Pons (tissue), 1 donor: ENCODE measurements around the gene MYH6.
"Not testable (repeated sequence)": the region's sequence is repeated elsewhere in the genome, so short reads cannot be mapped to it uniquely, and the experiment has no call there.

Experiments
- DNase-seq: peaks from one replicate; pipeline ENCODE4 v3.0.0-alpha.2; 2016; ENCODE audit warnings: low spot score

The MYH6 gene

GRCh38 chr14:23435543-23436326 lies 27.7 kb upstream of the MYH6 start, which contains the start of gene MYH7:
Gene MYH7 (minus strand): TSS chr14:23435660. CDS start chr14:23433732, 1,928 bp downstream.
- DNase-seq = no peak

DNA sequence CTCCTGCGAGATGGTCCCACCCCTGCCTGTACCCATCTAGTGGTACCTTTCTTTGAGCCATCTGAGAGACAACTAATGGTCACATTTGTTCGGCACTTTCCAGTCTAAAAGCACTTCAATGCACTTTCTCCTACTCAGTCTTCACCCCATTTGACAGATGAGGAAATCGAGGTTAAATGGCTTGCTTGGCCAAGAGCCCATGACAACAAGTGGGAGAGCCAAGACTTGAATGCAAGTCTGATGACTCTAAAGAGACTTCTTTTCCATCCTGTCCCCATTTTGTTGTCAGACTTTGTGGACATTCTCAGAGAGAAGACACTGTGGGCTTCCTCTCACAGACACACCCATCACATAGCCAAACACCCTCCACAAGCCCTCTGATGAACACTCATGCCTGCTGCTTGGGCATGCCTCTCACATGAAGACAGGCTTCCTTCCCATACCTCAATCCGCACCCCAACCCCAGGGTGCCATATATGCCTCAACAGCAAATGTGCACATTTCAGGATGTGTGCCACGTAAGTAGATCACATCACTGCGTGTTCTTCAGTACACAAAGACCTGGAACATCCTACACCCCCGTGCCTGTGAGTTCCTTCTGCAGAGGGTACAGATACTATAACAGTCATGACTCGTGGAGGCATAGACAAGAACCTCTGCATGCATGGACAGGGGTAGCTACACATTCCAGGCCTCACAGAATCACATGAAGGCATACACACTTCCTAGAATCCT lies 26.6 kb upstream of the MYH6 start:
- no peak for DNase-seq

- no peak for DNase-seq
Measured at GRCh38 chr14:23433457-23433856, 25.4 kb upstream of the MYH6 start.

- no peak for DNase-seq
Measured at GRCh38 chr14:23432946-23433345, 24.9 kb upstream of the MYH6 start.

DNA sequence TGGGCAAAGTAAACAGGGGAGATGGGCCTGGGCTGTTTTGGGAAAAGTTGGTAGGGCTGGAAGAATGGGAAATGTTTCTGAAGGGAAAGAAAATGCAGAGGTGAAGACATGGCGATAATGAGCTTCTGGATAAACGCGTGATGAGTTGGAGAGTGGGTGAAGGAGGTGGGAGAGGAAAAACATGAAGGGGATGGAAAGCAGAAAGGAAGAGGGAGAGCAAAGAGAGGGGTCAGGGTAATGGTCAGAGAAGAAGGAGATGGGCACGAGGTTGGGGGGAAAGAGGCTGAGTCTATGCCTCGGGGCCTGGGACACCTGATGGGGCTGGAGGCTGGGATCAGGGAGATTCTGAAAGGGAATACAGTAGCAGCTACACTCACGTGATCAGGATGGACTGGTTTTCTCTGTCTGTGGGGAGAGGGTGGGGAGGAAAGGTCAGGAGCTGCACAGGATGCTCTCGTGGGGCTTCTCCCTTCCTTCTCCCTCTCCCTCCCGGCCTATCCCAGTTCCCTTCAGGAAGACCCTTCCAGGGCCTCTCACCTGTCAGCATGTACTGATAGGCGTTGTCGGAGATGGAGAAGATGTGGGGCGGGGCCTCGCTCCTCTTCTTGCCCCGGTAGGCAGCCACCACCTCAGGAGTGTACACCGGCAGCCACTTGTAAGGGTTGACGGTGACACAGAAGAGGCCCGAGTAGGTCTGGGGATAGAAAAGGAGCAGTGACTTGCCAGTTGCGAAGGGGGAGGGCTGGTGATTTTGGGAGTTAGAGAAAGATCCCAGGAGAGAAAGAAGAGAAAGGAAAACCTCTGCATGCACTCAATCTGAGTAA lies 24.2 kb upstream of the MYH6 start:
- DNase-seq = no peak

DNA sequence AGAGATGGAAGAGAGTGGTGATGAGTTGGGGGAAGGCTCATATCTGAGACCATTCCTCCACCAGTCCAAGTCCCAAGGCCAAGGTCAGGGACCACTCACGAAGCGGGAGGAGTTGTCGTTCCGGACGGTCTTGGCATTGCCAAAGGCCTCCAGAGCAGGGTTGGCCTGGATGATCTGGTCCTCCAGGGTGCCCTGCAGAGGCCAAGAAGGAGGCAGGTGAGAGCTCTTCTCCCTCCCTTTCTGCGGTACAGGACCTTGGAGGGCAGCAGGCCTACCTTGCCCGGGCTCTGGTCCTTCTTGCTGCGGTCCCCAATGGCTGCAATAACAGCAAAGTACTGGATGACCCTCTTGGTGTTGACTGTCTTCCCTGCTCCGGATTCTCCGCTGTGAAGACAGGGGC lies 23.4 kb upstream of the MYH6 start:
- DNase-seq = no peak

GRCh38 chr14:23430723-23431085 lies 22.6 kb upstream of the MYH6 start:
- peak; percentile 29 for DNase-seq

DNA sequence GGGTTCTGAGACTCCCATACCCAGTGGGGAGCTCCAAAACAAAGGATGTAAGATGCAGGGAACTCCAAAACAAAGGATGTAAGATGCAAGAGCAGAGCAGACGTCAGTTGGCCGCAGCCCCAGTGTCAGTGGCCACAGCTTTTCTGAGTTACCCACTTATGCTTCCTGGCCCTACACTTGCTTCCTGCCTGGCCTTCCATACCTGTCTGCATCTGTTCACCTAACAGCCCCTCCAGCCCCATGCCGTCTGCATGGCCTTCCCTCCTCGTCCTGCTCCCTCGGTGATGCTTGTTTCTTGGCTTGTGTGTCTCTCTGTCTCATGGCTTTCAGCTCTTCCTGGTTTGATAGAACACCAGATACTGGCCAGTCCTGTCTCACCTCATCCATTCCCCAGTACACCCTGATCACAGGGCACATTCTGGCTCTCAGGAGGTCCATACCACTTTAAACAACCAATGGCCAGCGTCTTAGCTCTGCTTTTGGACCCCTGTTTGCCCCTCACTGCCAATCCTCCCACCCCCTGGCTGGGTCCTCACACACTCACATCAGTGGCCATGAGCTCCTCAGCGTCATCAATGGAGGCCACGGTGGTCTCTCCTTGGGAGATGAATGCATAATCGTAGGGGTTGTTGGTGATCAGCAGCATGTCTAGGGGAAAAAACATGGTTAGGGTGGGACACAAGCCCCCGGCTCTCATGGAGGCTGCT lies 22.1 kb upstream of the MYH6 start:
- no peak for DNase-seq

GRCh38 chr14:23428686-23429495 lies 20.8 kb upstream of the MYH6 start:
- DNase-seq = no peak

DNA sequence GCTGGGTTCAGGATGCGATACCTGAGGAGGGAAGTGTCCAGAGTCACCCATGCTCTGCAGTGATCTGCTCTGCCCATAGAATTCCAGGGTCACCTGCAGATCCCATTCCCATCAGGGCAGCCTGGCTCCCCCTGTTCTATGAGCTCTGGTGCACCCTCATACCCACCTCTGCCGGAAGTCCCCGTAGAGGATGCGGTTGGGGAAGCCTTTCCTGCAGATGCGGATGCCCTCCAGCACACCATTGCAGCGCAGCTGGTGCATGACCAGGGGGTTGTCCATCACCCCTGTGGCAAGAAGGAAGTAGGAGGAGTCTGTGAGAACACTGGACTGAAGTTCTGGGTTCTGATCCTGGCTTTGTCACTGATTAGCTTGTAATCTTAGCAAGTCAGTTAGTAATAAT lies 17.7 kb upstream of the MYH6 start:
- DNase-seq = not testable (repeated sequence)

- no peak for DNase-seq
Measured at GRCh38 chr14:23425169-23425568, 17.1 kb upstream of the MYH6 start.

- DNase-seq = no peak
Measured at GRCh38 chr14:23423657-23424056, 15.6 kb upstream of the MYH6 start.

DNA sequence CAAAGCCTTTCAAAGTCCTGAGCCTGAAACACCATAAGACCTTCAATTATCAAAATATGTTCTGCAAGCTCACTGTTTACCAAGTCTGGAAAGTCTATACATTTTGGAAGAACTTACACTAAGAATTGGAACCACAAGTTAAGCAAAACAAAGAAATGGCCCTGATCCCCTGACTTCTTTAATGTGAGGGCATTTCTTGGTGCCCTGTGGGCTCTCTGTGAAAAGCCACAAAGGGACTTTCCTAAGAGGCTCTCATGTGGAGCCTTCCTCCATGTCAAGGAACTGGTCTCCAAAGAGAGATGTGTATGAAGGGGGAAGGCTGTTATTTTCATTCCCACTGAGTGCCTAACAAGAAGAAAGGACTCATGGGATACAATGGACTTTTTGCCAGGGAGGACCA lies 13.5 kb upstream of the MYH6 start:
- no peak for DNase-seq

- not testable (repeated sequence) for DNase-seq
Measured at GRCh38 chr14:23419646-23420045, 11.6 kb upstream of the MYH6 start.

- no peak for DNase-seq
Measured at GRCh38 chr14:23418021-23418420, 9.9 kb upstream of the MYH6 start.

- not testable (repeated sequence) for DNase-seq
Measured at GRCh38 chr14:23417269-23417668, 9.2 kb upstream of the MYH6 start.

DNA sequence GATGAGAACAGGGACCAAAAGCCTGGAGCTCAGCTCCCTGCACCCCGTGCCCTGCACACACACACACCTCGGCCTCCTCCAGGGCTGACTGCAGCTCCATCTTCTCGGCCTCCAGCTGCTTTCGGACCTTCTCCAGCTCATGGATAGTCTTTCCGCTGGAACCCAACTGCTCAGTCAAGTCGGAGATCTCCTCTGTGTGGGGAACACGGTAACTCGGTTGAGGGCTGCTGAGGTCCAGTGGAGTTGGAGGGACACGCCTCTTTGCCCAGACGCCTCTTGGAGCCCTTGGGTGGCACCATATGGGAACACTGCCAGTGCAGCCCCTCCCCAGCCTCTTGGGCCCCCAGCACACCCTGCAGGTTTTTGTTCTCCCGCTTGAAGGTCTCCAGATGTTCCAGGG lies 8.7 kb upstream of the MYH6 start:
- DNase-seq = no peak

- DNase-seq = no peak
Measured at GRCh38 chr14:23415821-23416778, 8.0 kb upstream of the MYH6 start.

DNA sequence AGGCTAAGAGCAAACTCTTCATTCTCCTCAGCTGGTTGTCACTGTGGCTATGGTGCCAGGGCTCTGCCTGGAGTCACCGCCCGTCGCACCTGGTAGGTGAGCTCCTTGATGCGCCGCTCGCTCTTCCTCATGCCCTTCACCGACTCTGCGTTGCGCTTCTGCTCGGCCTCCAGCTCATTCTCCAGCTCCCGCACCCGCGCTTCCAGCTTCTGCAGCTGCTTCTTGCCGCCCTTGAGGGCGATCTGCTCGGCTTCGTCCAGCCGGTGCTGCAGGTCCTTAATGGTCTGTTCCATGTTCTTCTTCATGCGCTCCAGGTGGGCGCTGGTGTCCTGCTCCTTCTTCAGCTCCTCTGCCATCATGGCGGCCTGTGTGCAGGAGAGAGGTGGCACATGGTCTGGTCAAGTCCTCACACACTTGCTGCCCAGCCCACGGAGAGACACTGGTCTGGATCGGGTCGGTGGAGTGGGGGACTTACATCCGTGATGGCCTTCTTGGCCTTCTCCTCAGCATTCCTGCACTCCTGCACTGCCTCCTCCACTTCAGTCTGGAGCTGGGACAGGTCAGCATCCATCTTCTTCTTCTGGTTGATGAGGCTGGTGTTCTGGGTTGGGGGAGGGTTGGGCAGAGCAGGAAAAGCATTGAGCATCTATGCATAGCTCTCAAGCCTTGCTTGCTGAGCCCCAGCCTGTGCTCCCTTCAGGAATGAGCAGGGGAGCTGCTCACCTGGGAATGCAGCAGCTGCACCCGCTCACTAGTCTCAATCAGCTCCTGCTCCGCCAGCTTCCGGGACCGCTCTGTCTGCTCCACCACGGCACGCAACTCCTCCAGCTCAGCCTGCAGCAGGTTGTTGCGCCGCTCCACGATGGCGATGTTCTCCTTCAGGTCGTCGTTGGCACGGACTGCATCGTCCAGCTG lies 7.1 kb upstream of the MYH6 start:
- DNase-seq = no peak
